HG02623 (cell line): Measurements from ENCODE around the gene ADARB2.

Experiments
- ATAC-seq: cut with Tn5 transposase; IDR thresholded peaks from one replicate; pipeline ENCODE4 v1.9.1; 2021; ENCODE audit warnings: moderate library complexity; ENCODE audit not compliant: unreplicated experiment

Gene ADARB2

DNA sequence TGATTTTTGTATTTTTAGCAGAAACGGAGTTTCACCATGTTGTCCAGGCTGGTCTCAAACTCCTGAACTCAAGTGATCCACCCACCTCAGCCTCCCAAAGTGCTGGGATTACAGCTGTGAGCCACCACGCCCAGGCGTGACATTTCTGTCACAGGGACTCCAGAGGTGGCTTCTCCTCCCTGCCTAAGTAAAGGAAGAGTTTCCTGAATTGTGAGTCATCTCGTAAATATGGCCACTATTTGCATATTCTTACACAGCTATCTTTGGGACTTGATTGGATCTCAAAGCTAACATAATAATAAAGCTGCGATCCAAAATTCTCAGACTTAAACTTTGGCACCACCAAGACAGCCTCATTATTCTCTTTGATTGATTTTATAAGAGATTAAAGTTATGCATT is 50.1 kb downstream of the ADARB2 start:
- ATAC-seq = no peak

DNA sequence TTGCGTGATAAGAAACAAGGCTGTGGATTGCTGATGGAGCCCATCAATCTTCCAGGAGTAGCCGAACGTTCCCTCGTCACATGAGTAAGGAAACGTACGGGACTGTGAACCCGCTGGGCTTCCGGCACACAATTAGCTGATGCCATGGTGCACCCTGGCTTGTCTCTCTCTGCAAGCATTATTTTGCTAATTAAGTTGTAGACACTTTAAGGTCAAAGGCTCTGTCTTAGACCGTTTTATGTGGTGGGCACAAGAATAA is 50.9 kb downstream of the ADARB2 start:
- ATAC-seq = no peak

DNA sequence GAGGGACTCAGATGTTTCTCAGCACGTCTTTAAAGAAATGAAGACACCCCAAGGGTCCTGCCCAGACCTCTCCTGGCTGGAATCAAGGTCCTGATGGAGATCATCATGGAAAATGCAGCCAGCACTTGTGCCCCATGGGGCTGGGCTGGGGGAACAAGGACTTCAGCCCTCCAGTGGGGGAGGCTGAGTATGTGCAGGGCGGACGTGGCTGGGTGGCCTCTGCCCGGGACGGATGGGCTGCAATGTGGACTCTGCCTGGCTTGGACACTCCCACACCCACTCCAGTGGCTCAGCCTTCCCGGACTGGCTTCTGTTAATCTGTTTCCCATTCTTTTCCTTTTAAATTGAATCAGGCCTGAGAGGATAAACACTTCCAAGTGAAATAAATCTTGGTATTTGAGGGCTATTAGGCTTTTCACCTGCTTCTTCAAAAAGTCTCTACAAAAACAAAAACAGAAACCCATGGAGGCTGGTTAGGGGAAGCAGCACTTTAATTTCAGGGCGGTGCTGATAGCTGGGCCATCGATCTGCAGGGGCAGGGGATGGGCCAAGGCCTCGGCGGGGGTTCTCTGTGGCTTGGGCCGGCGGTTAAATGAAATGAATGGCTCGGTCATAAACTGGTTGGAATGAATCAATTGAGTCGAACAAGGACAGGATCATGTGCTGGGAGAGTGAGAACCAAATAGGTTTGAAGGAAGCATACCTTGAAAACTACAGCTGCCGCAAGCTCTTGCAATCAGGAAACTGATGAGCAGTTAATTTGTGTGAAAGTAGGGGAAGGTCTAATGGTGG is 51.4 kb downstream of the ADARB2 start:
- no peak for ATAC-seq

DNA sequence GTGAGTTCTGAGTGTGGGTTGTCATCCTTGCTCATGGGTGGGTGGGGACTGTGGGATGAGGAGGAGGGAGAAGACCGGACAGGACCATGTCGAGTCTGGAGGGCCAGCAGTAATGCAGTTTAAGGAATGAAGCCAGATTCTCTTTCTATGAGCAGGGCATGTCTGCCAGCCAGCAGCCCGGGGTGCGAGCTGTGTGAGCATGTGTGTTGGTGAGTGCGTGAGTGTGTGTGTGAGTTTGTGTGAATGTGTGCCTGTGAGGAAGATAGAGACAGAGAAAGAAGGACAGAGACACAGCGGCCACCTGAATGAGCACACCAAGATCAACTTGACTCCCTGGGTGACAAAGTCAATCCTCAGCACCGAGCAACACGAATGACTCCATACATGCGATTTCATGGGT is 52.3 kb downstream of the ADARB2 start:
- ATAC-seq = no peak

DNA sequence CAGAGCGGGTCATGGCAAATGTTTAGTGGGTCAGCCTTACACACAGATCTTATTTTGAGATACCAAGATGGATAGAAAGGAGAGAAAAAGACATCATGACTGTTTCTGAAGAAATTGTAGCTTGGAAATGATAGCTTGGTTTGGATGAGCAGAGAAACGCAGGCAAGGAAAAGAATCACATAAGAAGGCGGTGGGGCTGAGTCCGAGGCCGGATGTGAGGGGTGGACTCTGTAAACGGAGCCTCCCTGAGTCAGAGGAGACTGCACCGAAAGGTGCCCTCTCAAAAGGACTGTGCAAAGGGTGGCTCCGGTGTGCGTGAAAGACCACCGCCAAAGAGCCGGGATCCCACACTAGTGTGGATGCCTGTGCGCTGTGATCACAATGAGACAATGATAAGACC is 53.7 kb downstream of the ADARB2 start:
- ATAC-seq = no peak

DNA sequence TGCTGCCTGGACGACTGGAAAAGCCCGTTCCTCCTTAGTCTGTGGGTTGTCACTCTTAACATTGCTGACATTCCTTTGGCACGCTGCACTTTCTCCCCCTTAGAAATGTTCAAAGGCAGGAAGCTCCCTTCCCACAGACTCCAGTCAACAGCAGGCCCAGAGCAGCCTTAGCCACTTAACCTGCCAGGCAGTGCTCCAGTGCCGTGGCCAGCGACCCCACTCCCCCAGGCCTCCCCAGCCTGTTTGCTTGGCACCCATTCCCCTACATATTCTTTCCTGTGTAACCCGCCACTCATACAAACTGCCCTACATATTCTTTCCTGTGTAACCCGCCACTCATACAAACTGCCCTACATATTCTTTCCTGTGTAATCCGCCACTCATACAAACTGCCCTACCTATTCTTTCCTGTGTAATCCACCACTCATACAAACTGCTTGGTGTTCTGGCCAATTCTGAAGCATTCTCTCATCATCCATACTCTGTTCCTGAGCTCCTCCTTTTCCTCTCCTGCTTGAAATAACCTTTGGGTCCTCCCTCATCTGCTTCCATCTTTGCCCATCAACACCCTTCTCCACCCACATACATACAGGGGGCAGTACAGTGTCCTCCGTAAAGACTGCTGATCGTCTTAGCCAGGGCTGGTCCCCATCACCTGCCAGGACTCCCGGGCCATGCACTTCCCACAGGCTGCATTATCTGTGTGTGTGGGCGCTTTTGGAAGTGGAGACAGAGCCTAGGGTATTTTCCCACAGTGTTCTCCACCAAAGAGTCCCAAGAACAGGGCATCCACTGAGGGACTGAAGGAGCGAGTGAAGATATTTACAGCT is 57.3 kb downstream of the ADARB2 start:
- no peak for ATAC-seq

DNA sequence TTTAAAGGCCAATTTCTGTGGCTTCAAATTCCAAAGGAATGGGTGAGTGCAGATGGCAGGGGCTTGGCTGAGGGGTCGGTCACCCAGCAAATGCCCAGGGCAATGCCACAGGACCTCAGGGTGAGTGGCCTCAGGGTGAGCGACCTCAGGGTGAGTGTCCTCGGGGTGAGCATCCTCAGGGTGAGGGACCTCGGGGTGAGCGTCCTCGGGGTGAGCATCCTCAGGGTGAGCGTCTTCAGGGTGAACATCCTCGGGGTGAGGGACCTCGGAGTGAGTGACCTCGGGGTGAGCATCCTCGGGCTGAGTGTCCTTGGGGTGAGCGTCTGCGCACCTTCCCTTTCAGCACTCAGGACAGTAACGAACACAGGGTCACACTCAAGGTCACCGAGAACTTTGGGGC is 59.2 kb downstream of the ADARB2 start:
- no peak for ATAC-seq

DNA sequence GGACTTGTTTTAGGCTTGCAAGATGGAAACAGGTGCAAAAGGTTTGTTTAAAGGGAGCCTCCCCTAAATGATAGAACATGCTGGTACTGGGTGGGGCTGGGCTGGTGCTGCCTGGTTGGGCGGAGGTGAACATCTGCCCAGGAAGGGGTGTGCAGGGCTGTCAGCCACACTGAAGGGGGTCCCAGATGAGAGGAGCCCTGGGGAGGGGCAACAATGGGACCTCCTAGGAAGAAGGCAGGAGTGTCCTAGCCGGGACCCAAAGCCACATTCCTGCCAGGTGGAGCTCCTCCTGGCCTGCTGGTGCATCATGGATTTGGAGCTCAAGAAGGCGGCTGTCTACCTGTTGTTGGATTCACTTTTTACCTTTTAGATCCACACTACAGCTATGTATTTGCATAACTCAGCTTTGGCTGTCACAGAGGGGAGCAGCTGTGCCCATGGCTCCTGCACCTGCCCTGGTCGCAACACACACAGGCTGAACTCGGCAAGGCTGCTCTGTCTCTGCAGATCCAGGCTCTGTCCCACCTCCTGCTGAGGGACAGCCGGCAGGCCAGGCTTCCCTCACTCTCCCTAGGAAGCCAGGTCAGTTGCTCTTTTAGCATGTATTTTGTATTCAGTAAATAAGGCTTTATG is 59.9 kb downstream of the ADARB2 start:
- no peak for ATAC-seq

DNA sequence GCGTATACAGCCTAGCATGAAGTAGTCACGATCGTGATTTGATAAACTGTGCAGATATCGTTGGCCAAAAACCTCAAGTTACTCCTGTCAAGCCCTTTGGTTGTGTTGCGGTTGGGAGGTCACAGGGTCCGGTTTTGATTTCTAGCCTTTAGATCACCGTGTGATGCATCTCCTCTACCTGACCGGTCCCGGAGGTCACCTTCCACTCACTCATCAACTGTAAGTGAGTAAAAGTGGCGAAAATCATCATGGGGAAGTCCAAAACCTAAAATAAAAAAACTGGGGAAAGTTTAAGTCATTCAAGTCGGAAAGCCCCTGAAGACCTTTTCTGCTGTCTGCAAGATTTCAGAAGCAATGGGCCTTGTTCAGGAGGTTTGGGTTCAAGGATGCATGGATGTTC is 62.8 kb downstream of the ADARB2 start:
- ATAC-seq = no peak

DNA sequence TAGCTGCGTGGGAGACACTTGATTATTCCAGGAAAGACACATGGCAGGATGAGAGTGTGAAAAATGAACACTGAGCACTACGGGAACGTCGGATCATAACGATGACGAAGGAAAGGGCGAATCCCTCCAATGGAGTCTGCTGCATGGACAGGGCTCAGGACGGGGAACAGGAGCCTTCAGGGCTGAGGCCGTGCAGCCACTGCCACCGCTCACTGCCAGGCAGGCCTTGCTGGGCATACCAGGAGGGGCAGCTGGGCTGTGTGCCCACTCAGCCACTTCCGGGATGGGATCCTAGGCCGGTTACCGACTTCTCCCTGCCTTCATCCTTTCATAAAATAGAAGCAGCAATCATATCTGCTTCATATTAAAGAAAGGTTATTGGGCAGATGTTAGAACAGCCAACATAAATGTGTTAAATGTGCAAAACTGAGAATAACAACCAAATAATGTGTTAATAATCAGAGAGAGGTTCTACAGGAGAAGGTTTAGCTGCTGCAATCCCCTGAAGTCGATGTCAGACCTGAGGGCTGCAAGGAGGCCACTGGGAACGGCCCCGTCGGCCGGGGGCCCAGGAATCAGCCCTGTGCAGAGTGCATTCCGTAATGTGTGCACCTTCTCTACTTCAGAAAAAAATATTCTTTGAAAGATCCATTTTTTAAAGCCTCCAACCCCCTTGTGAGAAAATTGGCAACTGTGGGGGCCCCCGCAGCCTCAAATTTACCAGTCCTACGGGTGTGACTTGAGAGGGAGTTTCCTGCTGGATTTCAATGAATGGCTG is 63.6 kb downstream of the ADARB2 start:
- no peak for ATAC-seq

DNA sequence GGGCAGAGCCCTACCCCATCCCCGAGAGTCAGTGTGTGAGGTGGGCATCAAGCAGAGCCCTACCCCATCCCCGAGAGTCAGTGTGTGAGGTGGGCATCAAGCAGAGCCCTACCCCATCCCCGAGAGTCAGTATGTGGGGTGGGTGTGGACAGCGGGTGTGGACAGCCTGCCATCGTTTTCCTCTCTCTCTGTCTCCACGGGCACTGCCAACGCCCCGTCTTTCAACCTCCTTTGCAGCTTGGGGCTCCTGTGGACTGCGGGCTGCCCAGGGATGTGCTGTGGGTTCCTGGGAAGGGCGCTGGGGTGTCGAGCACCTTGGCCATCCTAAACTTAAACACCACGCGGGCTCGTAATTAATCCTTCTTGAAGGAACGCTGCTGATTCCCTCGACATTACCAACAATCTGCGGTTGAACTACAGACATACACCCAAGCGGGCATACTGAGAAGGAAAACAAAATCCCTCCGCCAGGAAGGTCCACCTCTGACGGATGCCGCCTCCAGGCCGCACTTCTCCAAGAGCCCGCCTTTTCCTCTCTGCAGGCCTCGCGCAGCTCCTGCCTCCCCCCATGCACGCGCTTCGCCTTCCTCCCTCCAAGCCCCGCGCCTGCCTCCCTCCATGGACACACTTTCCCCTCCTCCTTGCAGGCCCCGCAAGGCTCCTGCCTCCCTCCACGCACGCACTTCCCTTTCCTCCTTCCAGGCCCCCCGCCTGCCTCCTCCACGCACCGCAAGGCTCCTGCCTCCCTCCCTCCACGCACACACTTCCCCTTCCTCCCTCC is 65.1 kb downstream of the ADARB2 start:
- no peak for ATAC-seq

DNA sequence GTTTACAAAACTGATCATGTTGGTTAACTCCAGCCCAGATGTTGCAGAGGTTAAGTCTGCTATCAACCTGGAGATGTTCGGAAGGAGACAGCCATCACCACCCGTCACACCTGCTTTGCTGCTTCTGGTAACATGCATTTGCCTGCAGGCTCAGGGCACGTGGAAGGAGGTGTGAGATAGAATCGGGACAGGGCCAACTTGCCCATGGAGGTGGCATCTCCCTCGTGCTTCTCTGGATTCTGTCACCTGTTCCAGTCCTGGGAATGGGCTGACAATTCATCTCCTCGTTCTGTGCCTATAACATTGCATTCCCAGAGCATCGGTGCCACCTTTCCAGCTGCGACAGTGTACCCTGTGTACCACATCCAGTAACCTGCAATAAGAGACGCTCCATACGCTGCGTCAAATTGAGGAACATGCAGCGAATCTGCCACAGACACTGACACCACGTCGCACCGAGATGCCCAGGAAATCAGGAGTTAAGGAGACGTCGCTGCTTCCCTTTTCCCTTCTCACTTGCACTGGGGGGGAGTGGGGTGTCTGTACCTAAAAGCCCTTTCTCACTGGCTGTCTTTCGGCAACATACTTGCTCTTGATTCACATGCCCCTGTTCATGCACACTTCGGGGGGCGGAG is 65.8 kb downstream of the ADARB2 start:
- ATAC-seq = no peak

DNA sequence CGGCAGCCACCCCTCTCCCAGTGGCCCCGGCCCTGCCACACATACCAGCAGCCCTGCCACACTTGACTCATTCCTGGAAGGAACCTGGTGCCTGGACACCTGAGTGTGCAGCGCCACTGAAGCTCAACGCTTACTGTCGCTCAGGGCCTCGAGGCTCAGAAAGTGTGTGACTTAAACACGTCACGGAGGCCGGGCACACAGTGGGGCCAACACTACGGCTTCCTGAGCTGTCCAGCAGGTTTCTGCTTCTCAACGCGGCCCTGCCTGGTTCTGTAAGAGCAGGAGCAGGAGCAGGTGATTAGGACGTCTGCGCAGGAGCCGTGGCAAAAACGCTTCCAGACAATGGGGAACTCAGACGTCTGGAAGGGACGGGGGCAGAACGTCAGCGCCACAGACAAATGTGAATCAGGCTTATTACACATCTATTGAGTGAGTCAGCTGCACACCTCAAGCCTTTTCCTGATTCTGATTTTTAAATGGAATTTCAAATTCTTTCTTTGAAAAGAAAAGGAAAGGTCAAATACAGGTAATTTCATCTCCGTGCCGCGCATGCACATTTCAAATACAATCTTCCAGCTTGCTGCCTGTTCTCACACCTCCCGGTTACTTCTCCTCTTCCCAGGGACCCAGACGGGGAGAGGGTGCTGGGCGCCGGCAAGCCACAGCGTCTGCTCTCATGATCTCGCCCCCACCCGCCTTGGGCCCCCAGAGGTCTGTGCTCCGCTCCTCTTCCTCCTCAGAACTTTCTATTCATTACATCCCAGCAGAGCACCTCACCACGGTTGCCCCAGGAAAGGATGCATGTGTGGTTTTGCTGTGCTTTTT is 66.6 kb downstream of the ADARB2 start:
- ATAC-seq = no peak

DNA sequence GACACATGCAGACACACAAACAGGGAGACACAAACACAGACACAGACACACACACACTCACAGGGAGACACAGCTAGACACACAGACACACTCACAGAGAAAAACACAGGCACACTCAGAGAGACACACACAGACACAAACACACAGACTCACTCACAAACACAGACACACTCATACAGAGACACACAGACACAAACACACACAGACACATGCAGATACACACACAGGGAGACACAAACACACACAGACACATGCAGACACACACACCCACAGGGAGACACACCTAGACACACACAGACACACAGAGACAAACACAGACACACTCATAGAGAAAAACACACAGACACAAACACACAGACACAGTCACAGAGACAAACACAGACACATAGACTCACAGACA is 67.9 kb downstream of the ADARB2 start:
- ATAC-seq = no peak

DNA sequence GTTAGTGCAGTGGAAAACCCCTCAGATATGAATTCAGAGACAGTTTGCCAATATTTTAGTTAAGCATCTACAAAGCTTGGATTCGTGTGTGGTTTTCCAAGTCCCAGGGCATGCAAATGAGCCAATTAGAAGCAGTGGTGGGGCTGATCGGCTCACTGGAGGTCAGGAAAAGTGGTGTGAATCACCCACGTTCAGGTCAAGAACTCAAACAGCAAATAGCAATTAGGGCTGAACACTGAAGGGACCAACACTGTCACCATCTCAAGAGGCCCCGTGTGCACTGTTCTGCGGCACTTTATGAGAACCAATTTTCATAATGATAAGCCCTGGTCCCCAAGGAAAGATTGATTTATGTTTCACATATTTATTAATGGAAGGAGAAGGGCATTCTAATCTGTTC is 68.9 kb downstream of the ADARB2 start:
- no peak for ATAC-seq

DNA sequence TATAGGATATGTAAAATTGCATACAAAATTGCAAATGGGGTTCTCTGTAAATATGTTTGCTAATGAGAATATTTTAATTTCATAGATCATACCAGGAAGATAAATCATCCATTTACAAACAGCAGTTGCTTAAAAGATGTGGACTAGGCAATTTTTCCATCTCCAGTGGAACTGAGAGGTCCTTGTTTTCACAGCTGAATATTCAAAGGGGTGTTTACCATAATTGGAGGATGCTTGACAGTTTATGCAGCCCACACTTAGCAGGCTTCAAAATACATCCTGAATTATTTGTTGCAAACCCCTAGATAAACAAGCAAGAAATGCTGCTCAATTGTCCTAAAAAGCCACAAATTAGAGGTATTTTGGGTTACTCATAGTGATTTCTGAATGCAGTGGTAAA is 69.9 kb downstream of the ADARB2 start:
- ATAC-seq = no peak

DNA sequence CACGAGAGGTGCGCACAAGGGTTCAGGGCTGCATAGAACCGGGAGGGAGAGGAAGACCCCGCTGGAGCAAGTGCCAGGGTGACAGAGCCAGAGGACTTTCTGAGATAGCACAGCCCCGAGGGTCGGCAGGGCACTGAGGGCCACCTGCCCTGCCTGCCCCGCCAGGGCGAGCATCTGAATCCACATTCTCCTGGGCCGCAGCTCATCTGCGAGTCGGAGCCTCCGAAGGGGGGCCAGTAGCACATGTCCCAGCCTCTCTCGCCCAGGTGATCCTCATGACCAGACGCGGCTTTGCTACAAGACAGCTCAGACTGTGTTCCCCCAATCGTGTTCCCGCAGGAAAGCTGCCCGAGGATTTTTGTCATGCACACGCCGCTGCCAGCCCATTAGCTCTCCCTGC is 71.2 kb downstream of the ADARB2 start:
- ATAC-seq = no peak

DNA sequence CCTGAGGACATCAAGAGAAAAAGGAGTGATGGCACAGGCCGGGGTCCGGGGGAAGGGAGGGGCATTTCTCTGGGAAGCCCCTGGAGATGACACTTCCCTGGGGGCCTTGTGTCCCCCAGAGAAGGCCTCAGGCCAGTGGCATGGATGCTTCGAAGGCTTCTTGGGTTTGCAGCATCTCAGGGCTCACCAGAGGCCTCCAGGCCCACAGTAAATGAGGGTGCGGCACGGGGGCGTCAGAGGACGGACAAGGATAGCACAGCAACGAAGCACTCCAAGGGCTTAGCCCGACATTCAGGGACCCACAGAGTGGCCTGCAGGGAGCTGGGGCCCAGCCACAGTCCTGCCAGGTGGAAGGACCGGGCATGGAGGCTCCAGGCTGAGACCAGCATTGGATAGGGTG is 71.6 kb downstream of the ADARB2 start:
- no peak for ATAC-seq

DNA sequence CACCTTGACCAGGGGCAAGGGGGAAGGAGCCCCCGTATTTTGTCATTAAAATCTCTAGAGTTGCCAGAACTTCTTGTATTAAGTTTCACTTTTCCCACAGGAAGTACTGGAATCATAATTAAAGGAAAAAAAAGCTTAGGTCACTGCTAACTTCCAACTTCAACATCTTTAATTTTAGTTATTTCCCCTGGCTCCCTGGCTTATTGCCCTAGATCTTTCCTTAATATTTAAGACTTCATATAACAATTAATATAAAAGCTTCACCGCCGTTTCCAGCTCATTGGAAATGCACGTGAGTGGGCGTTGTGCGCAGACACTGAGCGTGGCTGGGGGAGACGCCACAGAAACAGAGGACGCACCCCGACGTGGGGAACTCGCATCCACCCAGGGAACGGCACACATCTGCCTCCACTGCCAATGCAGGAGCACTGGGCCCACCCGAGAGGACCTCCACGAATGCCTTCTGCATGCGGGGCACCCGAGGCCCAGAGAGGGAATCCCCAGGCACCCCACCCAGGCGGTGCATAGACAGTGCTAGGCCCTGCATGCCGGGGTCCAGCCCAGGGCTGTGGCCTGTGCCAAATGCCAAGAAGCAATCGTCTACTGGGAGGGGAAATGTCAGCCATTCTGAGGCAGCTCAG is 72.2 kb downstream of the ADARB2 start:
- ATAC-seq = no peak
